ENCODE results near the gene RMDN2.
A peak's percentile ranks its signal among the peaks of the same experiment; 100 is the strongest.
"Not testable (repeated sequence)": the region's sequence is repeated elsewhere in the genome, so short reads cannot be mapped to it uniquely, and the experiment has no call there.

Gene RMDN2

DNA sequence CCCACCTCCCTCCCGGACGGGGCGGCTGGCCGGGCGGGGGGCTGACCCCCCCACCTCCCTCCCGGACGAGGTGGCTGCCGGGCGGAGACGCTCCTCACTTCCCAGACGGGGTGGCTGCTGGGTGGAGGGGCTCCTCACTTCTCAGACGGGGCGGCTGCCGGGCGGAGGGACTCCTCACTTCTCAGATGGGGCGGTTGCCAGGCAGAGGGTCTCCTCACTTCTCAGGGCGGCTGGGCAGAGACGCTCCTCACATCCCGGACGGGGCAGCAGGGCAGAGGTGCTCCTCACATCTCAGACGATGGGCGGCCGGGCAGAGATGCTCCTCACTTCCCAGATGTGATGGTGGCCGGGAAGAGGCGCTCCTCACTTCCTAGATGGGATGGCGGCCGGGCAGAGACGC lies 7.8 kb downstream of the RMDN2 start:
- DNase-seq (ENCODE audit: low read depth, low spot score) = not testable (repeated sequence)

DNA sequence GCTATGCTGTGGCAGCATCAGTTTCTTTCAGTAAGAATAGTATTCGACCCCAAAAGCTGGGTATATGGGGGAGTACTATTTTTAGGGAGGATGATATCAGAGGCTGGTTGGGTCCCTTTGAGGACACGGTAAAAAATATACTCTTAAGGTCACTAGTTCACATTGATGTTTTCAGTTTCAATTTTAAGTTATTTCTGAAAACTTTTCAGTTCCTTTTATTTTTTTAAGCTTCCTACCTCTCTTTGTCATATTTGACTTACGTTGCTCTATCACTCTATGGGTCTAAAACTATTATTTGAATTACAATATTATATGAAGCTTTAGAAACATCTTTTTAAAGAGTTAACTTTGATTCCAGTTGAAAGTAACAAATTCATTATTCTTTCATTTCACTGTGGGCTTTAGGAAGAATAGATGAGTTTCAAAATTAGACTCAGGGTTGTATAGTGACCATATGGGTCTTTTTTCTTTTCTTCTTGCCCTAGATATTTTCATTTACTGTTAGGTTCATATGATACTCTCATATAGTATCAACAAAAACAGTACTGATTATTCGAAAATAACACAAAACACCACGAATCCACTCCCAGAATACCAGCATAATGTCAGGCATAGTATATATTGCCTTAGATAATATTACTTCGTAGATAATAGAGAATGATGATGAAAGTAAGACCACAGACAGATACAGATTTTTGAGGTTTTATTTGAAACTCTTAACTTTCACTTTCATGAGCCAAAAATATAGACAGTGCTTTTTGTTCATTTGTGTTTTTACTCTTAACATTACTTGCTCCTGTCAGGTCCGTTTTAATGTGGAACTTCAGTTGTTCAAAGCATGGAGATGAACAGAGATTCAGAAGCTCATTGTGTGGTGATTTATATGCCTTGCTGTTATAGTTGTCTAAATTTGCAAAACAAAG lies 9.8 kb downstream of the RMDN2 start:
- DNase-seq (ENCODE audit: low read depth, low spot score) = no peak

DNA sequence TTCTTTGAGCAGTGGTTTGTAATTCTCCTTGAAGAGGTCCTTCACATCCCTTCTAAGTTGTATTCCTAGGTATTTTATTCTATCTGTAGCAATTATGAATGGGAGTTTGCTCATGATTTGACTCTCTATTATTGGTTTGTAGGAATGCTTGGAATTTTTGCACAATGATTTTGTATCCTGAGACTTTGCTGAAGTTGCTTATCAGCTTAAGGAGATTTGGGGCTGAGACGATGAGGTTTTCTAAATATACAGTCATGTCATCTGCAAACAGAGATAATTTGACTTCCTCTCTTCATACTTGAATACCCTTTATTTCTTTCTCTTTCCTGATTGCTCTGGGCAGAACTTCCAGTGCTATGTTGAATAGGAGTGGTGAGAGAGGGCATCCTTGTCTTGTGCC lies 12.5 kb downstream of the RMDN2 start:
- DNase-seq (ENCODE audit: low read depth, low spot score) = not testable (repeated sequence)

DNA sequence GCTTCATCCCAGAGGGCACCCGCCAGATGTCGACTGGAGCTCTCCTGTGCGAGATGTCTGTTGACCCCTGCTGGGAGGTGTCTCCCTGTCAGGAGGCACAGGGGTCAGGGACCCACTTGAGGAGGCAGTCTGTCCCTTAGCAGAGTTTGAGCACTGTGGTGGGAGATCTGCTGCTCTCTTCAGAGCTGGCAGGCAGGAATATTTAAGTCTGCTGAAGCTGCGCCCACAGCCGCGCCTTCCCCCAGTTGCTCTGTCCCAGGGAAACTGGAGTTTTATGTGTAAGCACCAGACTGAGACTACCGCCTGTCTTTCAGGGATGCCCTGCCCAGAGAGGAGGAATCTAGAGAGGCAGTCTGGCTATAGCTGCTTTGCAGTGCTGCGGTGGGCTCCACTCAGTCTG lies 16.2 kb downstream of the RMDN2 start:
- not testable (repeated sequence) for DNase-seq (ENCODE audit: low read depth, low spot score)

DNA sequence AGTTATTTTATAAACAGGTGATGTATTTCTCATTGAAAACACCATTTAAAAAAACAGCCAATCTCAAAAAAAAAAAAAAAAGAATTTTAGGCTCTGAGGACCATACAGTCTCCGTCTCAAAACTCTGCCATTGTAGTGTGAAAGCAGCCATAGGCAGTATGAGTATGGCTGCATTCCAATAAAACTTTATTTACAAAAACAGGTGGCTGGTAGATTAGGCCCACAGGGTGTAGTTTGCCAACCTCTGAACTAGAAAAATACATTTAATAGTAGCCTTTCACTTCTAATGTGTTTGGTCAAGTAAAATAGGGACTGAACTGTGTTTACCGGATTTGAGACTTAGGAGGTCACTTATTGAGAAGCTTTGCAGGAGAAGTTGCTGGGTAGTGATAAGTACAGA lies 19.2 kb downstream of the RMDN2 start:
- no peak for DNase-seq (ENCODE audit: low read depth, low spot score)

DNA sequence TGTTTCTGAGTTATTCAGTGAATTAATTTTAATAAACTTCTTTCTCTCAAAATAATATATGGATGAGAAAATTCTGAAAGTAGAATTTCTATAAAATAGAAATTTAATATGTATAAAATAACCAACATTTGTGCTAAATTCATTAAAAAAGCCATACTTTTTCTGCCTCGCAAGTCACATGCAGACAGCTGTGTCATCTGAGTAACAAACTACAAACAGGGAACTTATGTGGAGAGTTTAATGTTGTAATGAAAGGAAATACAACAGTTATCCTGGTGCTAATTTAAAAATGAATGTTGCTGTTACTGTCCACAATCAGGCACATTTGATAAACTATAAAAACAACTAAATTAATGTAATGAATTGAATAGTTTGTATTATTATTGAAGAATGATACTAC lies 22.2 kb downstream of the RMDN2 start:
- DNase-seq (ENCODE audit: low read depth, low spot score) = no peak

DNA sequence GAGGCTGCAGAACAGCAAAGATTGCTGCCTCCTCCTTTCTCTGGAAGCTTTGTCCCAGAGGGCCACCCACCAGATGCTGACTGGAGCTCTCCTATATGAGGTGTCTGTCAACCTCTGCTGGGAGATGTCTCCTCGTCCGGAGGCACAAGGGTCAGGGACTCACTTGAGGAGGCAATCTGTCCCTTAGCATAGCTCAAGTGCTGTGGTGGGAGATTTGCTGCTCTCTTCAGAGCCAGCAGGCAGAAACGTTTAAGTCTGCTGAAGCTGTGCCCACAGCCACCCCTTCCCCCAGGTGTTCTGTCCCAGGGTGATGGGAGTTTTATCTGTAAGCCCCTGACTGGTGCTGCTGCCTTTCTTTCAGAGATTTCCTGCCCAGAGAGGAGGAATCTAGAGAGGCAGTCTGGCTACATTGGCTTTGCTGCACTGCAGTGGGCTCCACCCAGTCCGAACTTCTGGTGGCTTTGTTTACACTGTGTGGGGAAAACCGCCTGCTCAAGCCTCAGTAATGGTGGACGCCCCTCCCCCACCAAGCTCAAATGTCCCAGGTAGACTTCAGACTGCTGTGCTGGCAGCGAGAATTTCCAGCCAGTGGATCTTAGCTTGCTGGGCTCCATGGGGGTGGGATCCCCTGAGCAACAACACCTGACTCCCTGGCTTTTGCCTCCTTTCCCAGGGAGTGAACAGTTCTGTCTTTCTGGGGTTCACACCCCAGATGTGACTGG lies 37.1 kb downstream of the RMDN2 start:
- DNase-seq (ENCODE audit: low read depth, low spot score) = not testable (repeated sequence)

DNA sequence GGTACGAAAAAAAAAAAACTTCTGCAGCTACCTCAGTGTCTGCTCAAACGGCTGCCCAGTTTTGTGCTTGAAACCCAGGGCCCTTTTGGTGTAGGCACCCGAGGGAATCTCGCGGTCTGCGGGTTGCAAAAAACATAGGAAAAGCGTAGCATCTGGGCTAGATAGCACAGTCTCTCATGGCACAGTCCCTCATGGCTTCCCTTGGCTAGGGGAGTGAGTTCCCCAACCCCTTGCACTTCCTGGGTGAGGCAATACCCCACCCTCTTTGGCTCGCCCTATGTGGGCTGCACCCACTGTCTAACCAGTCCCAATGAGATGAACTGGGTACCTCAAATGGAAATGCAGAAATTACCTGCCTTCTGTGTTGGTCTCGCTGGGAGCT lies 37.6 kb downstream of the RMDN2 start:
- DNase-seq (ENCODE audit: low read depth, low spot score) = not testable (repeated sequence)

DNA sequence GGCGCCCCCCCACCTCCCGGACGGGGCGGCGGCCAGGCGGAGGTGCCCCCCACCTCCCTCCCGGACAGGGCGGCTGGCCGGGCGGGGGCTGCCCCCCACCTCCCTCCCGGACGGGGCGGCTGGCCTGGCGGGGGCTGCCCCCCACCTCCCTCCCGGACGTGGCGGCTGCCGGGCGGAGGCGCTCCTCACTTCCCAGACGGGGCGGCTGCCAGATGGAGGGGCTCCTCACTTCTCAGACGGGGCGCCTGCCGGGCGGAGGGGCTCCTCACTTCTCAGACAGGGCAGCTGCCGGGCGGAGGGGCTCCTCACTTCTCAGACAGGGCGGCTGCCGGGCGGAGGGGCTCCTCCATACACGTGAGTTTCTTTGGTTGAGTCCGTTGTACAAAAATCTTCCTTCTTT lies 38.8 kb downstream of the RMDN2 start:
- not testable (repeated sequence) for DNase-seq (ENCODE audit: low read depth, low spot score)

DNA sequence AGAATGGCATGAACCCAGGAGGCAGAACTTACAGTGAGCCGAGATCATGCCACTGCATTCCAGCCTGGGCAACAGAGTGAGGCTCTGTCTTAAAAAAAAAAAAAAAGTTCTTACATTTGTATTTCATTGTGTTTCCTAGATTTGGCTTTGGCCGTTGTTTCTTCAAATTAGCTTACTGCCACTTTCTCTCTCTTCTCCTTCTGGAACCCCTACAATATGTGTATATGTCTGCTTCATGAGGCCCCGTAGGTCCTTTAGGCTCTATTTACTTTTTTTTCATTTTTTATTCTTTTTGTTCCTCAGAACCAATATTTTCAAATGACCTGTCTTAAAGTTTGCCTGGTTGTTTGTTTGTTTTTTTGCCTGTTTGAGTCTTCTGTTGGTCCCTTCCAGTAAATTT lies 41.2 kb downstream of the RMDN2 start:
- no peak for DNase-seq (ENCODE audit: low read depth, low spot score)

DNA sequence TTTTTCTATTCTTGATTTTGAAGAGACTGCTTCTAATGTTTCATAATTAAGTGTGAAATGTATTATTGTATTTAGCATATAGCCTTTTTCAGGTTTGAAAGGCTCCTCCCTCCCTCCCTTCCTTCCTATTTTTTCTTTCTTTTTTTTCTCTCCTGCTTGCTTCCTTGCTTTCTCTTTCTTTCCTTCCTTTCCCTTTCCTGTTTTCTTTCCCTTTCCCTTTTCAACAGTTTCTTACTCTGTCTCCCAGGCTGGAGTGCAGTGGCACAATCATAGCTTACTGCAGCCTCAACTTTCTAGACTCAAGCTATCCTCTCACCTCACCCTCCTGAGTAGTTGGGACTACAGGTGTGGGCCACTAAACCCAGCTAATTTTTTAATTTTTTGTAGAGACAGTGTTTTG lies 44.6 kb downstream of the RMDN2 start:
- no peak for DNase-seq (ENCODE audit: low read depth, low spot score)

DNA sequence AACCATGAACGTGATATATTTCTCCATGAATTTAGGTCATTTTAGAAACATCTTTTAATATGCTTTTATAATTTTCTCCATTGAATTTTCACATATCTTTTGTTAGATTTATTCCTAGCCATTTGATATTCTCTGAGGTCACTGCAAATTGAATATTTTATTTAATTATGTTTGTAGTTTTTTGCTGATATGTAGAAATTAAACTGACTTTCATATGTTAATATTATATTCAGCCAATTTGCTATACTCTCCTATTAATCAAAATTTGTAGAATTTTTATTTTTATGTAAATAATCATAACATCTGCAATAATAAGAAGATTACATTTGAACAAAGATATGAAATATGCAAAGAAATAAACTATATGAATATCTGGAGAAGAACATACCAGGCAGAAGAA lies 46.9 kb downstream of the RMDN2 start:
- no peak for DNase-seq (ENCODE audit: low read depth, low spot score)

DNA sequence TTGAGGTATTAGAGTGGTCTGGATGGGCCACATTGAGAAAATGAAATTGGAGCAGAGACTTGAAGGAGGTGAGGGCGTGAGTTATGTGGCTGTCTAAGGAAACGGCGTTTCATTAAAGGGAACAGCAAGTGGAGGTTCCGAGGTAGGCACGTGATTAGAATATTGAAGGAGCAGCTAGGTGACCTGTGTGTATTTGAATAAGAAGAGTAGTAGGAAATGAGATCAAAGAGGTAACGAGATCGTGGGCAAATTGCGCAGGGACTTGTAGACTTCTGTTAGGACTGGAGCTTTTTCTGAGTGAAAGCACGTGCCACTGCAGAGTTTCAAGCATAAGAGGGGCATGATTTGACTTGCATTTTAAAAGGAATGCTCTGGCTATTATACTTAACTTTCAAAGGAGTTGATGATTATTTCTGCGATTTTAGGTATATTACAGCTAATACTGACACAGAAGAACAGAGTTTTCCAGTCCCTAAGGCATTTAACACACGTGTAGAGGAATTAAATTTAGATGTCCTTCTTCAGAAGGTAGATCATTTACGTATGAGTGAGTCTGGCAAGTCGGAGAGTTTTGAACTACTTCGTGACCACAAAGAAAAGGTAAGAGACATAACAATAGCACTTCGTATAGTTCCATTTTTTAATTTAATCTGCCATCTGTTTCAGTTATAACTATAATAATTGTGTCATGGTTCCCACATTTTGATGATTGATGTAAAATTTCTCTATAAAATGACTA lies 48.7 kb downstream of the RMDN2 start:
- no peak for DNase-seq (ENCODE audit: low read depth, low spot score)

DNA sequence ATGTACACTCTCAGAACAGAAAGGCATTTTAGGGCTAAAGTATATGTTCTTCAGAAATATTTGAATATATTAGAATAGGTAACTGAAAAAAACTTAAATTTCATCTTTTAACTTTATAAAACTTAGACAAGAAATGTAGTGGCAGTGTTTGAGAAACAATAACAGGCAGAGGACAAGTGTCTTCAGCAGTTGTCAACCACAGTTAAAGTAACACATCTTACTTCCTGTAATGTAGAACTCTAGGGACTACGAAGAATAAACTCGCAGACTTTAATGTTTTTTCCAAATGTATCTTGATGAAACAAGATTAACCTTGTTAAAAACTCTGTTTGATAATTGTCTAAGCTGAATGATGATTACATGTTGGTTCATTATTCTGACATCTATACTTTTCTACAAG lies 50.7 kb downstream of the RMDN2 start:
- no peak for DNase-seq (ENCODE audit: low read depth, low spot score)

DNA sequence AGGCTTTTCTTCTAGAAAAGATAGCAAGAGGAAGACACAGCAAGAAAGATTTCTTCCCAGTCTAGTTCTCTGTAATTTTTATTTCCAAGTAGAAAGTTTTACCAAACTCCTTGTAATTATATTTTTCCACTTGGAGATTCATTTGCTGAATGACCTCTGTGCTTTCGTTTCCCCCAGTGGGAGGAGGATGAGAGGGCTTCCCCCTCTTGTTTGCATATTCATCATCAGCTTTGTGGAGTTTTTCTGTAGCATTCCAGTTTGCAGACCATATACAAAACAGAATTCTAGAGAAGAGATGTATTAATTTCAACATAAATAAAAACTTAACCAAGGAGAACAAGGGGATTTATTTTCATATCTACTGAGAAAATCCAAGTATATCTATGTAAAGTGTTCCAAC lies 51.3 kb downstream of the RMDN2 start:
- DNase-seq (ENCODE audit: low read depth, low spot score) = no peak

DNA sequence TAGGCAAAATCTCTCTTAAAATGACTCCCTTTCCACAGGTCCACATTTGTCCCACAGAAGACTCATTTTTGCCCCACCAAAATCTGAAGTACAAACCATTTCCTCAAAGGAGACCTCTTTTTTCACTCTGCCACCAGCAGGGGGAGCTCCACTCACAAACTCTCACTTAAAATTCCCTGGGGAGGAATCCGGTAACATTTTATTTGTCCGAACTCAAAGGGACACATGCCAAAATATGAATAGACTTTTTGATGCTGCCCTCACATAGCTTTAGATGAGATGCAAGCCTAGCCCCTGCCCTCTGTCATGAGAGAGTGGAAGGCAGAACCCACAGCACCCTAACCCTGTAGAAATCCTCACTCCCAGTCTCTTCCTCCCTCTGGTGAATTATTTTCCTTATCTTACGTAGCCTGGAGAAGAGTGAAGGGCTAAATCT lies 57.1 kb downstream of the RMDN2 start:
- peak; percentile 30 for DNase-seq (ENCODE audit: low read depth, low spot score)

DNA sequence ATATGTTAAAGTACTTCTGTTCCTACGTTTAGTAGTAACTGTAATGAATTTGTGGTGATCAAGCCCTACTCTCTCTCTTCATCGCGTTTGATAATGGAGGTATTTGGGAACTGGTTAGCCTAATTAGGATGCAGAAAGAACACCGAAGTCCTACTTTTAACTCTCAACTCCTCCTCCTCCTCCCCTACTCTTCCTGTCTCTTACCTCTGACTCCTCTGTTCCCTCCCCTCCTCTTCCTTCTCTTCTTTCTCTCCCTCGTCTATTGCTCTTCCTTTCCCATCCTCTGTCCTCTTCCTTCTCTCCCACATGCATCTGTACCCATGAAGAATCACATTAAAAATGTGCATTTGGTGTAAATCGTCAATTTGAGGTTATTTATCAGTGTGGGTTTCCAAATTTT lies 57.8 kb downstream of the RMDN2 start:
- no peak for DNase-seq (ENCODE audit: low read depth, low spot score)

DNA sequence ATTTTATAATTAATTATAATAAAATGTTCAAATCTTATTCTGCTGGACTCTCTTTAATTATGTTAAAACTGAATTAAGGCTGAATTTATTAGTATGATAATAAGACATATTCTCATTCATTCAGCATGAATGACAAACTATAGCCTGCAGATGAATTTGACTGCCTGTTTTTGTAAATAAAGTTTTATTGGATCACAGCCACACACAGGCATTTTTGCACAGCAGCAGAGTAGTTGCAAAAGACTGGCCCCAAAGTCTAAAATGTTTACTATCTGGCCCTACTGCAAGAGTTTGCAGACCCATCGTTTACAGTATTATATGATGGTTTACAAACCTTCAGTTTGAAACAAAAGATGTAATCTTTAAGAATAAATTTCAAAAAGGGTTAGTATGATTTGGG lies 58.6 kb downstream of the RMDN2 start:
- DNase-seq (ENCODE audit: low read depth, low spot score) = no peak

DNA sequence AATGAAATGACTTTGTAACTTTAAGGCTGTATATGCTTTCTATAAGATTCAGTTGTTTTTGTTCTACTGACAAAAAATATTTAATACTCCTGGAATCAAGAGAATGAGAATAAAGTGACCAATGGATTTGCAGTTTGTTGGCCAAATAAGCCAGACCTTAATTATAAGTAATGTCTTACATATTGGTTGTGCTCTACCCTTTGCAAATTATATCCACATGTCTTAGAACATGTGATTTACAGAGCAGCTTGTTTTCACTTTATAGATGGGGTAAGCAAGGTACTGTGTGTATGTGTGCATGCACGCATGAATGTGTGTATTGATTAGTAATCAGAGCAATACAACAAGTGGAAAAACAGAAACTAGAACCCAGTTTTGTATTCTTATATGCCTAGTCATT lies 59.1 kb downstream of the RMDN2 start:
- no peak for DNase-seq (ENCODE audit: low read depth, low spot score)

DNA sequence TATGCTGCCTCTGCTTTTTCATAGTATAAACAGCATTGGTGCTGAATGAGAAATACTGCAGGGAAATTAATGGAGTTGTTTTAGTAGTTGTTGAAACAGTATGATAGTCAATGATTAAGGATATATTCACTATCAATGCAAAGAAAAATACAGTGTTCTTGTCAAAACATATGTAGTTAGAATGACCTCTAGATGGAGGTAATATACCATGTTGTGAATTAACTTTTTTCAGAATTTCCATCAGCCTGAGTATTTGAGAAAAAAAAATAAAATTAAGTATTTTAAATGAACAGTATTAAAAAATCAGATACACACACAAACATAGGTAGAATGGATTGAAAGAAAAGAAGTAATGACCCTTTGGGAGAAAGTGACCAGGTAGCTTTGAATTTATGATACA lies 59.5 kb downstream of the RMDN2 start:
- no peak for DNase-seq (ENCODE audit: low read depth, low spot score)

DNA sequence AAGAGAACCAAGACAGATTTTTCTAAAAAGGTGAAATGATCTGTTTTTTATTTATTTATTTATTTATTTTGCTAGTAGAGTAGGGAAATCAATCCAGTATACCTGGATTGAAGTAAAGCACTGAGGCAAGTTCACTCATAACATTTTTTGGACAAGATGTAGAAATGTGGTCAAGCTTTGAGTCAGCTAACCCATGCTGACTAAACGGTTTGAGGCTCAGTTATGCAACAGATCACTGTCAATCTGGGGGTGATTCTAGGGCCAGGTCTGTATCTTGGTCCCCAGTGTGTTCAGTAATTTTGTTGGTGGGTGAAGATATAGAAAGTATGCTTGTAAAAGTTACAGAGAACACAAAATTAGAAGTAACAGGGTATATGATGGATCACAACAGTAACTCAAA lies 60.2 kb downstream of the RMDN2 start:
- DNase-seq (ENCODE audit: low read depth, low spot score) = no peak

DNA sequence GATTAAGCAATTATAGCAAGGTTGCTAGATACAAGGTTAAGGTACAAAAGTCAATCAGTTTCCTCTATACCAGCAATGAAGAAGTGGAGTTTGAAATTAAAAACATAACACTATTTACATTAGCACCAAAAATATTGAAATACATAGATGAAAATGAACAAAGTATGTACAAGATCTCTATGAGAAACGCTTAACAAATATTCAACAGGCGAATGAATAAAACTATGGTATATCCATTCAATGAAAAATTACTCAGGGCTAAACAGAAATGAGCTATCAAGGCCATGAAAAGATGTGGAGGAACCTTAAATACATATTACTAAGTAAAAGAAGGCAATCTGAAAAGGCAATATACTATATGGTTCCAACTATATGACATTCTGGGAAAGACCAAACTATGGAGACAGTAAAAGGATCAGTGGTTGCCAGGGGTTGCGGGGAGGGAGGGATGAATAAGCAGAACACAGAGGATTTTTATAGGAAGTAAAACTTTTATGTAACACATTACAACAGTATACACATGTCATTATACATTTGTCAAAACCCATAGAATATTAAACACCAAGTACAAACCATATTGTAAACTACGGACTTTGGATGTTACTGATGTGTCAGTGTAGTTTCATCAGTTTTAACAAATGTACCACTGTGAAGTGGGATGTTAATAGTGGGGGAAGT lies 62.1 kb downstream of the RMDN2 start:
- DNase-seq (ENCODE audit: low read depth, low spot score) = no peak

All from activated naive CD8-positive, alpha-beta T cell treated with anti-CD3 and anti-CD28 coated beads, Interleukin-2, amount 50 U/mL, for 16 hours (primary cell).